Smooth muscle cell (in vitro differentiated cells): ENCODE results near the gene XYLT1. TPM values are rescaled to one million over a fixed set of nuclear protein-coding genes. Genes with fewer than 3 reads are reported as not detected.

Source experiments
- DNase-seq: peaks from one replicate; lab custom pipeline; 2025; ENCODE audit not compliant: unreplicated experiment; lab: John Stamatoyannopoulos, UW
- H2AFZ ChIP-seq: fragments of 200-600 bp; sonication (generic); 2 replicates; pipeline ENCODE4 v1.6.0; 2016; ENCODE audit warnings: antibody characterized with exemption, low read depth, mild to moderate bottlenecking
- H3F3A ChIP-seq: fragments of 200-600 bp; sonication (generic); 2 replicates; pipeline ENCODE4 v1.6.0; 2017; ENCODE audit warnings: antibody characterized with exemption, low read depth
- H3K27ac ChIP-seq: fragments of 200-600 bp; sonication (generic); 2 replicates; pipeline ENCODE4 v1.5.1; 2016; ENCODE audit warnings: low read depth, mild to moderate bottlenecking
- H3K27me3 ChIP-seq: fragments of 200-600 bp; sonication (generic); 2 replicates; pipeline ENCODE4 v1.6.1; 2016; ENCODE audit warnings: low read depth, mild to moderate bottlenecking
- H3K36me3 ChIP-seq: fragments of 200-600 bp; sonication (generic); 2 replicates; pipeline ENCODE4 v1.5.1; 2016; ENCODE audit warnings: low read depth
- H3K4me1 ChIP-seq: fragments of 200-600 bp; sonication (generic); 2 replicates; pipeline ENCODE4 v1.5.1; 2016; ENCODE audit warnings: low read depth
- H3K4me2 ChIP-seq: fragments of 200-600 bp; sonication (generic); 2 replicates; pipeline ENCODE4 v1.6.0; 2016; ENCODE audit warnings: mild to moderate bottlenecking
- H3K4me3 ChIP-seq: fragments of 200-600 bp; sonication (generic); 2 replicates; pipeline ENCODE4 v1.5.1; 2016; ENCODE audit warnings: mild to moderate bottlenecking
- H3K79me2 ChIP-seq: fragments of 200-600 bp; sonication (generic); 2 replicates; pipeline ENCODE4 v1.6.0; 2016; ENCODE audit warnings: low read depth, mild to moderate bottlenecking
- H3K9ac ChIP-seq: fragments of 200-600 bp; sonication (generic); 2 replicates; pipeline ENCODE4 v1.6.0; 2016; ENCODE audit warnings: low read depth
- H3K9me3 ChIP-seq: fragments of 200-600 bp; sonication (generic); replicated peaks from 2 replicates; pipeline ENCODE4 v1.5.1; 2016; ENCODE audit warnings: low read depth
- H4K20me1 ChIP-seq: fragments of 200-600 bp; sonication (generic); 2 replicates; pipeline ENCODE4 v1.6.0; 2016; ENCODE audit warnings: low read depth
- CTCF ChIP-seq: fragments of 200-600 bp; sonication (generic); IDR thresholded peaks from 2 replicates; pipeline ENCODE4 v1.5.1; 2017; ENCODE audit warnings: borderline replicate concordance, mild to moderate bottlenecking, antibody characterized with exemption; ENCODE audit not compliant: insufficient read depth, poor library complexity, severe bottlenecking
- WGBS: methylation state at CpG from one replicate; pipeline ENCODE4 v1.1.7; 2016; ENCODE audit warnings: low lambda C conversion rate; 5-methylcytosine and 5-hydroxymethylcytosine counted together
- polyA plus RNA-seq: library from polyadenylated mRNA; unstranded; fragments of >200 nt; fragmentation: Nextera tagmentation; extraction: Ambion mirVana; gene quantifications from 2 replicates; pipeline ENCODE4 v1.2.1, GENCODE V29; 2016
- total RNA-seq: library from RNA; depleted of rRNA; stranded (reverse); fragments of >200 nt; gene quantifications from 2 replicates; pipeline ENCODE4 v1.2.3, GENCODE V29; 2014

The XYLT1 gene
- total and polyA plus RNA-seq, 2 experiments from 2014 or later = 9.5 to 19.9 TPM

- Histone ChIP-seq H3K27ac (no peak overlapping the region), H3K27me3 (no peaks in the 10 kb centered on the region), H4K20me1 (peaks cover 90% of the 10 kb centered on the region), H3K4me3 (no peak overlapping the region), H3K79me2 (peaks cover 39% of the 10 kb centered on the region), H3K9me3 (no peaks in the 10 kb centered on the region), H3K4me1 (no peaks in the 10 kb centered on the region), H3K9ac (no peak overlapping the region), H3K4me2 (peak overlapping the region; percentile 33), H3K36me3 (no peaks in the 10 kb centered on the region), H2AFZ (no peak overlapping the region), H3F3A (no peaks in the 10 kb centered on the region)
- no peak for TF ChIP-seq CTCF
- 43% methylated on average over 12 of the region's 12 CpGs for WGBS
- no peak for DNase-seq
Measured at GRCh38 chr16:17459903-17460521, 10.7 kb downstream of the XYLT1 start.

- no peaks in the 10 kb centered on the region for H3K9me3 ChIP-seq
- no peaks in the 10 kb centered on the region for H3K27me3 ChIP-seq
- no peak overlapping the region for H2AFZ ChIP-seq
- no peak for TF ChIP-seq CTCF
- H3K36me3 ChIP-seq = no peaks in the 10 kb centered on the region
- peaks cover 30% of the 10 kb centered on the region for H3K79me2 ChIP-seq
- H3K4me1 ChIP-seq = peaks cover 11% of the 10 kb centered on the region
- peaks cover 9% of the 10 kb centered on the region for H3F3A ChIP-seq
- WGBS = 86% methylated on average over 8 of the region's 8 CpGs
- H3K9ac ChIP-seq = no peak overlapping the region
- DNase-seq = no peak
- no peak overlapping the region for H3K4me2 ChIP-seq
- H4K20me1 ChIP-seq = peaks cover 96% of the 10 kb centered on the region
- H3K4me3 ChIP-seq = no peak overlapping the region
- no peak overlapping the region for H3K27ac ChIP-seq
Measured at GRCh38 chr16:17457997-17458396, 12.8 kb downstream of the XYLT1 start.

GRCh38 chr16:17457513-17457912 lies 13.2 kb downstream of the XYLT1 start:
- Histone ChIP-seq H3K27ac (no peak overlapping the region), H3K27me3 (no peaks in the 10 kb centered on the region), H3K4me3 (no peak overlapping the region), H4K20me1 (peaks cover 96% of the 10 kb centered on the region), H3K4me1 (peaks cover 16% of the 10 kb centered on the region), H2AFZ (no peak overlapping the region), H3K9ac (no peak overlapping the region), H3K36me3 (no peaks in the 10 kb centered on the region), H3K79me2 (peaks cover 27% of the 10 kb centered on the region), H3K9me3 (no peaks in the 10 kb centered on the region), H3K4me2 (no peak overlapping the region), H3F3A (peaks cover 11% of the 10 kb centered on the region)
- DNase-seq = no peak
- no peak for TF ChIP-seq CTCF
- 90% methylated on average over 3 of the region's 3 CpGs for WGBS

DNA sequence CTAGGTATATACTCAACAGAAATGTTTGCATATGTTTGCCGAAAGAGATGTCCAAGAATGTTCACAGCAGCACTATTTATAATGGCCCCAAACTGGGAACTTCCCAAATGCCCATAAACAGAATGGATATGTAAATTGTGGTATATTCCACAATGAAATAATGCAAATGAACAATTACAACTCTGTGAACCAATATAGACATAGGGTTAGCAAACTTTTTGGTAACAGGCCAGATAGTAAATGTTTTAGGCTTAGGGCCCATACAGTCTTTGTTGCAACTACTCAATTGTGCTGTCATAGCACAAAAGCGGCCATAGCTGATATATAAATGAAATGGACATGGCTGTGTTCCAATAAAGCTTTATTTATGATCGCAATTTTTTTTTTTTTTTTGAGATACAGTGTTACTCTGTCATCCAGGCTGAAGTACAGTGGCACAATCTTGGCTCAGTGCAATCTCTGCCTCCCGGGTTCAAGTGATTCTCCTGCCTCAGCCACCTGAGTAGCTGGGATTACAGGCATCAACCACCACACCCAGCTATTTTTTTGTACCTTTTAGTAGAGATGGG lies 16.5 kb downstream of the XYLT1 start:
- Histone ChIP-seq H3K9ac (no peak overlapping the region), H3K27ac (no peak overlapping the region), H2AFZ (no peak overlapping the region), H3K4me2 (no peak overlapping the region), H3K27me3 (no peaks in the 10 kb centered on the region), H3K4me3 (no peak overlapping the region), H3K79me2 (peaks cover 17% of the 10 kb centered on the region), H4K20me1 (peaks cover 91% of the 10 kb centered on the region), H3K36me3 (no peaks in the 10 kb centered on the region), H3K9me3 (no peaks in the 10 kb centered on the region), H3K4me1 (peaks cover 18% of the 10 kb centered on the region), H3F3A (peaks cover 11% of the 10 kb centered on the region)
- no peak for DNase-seq
- TF ChIP-seq CTCF = no peak
- 89% methylated on average over 4 of the region's 4 CpGs for WGBS
